ENCODE results near the gene TIGD3. TPM values are rescaled to one million over a fixed set of nuclear protein-coding genes. Genes with fewer than 3 reads are reported as not detected.

TIGD3 gene
- total and polyA plus RNA-seq, 2 of the 8 experiments (the other 6 are each of a cell fraction or from before 2014, with no cell fraction given): 1.1 to 1.3 TPM

DNA sequence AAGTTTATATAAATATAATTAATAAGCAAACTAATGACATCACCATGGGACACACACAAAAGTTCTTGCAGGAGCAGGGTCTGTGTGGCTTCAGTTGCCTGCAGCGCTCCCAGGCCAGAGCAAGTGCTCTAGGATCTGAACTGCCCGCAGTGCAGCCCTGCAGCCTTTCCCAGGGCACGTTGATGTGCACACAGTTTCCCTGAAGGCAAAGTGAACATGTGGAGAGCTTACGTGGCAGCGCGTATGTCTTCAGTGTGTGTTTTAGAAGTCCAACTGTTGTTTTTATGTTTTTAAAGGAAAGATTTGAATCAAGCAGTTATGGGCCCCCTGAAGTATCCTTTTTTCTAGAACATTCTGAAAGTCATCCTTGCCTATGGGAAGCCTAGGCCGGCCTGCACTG, 1.2 kb upstream of the TIGD3 start:
- no peak overlapping the region for H3K56ac ChIP-seq (replicated peaks; ENCODE audit: insufficient read length, low read depth, low read length)
- POLR2A ChIA-PET (ENCODE audit: partially characterized antibody): interaction anchor here (0.9 to 3.9 kb wide), 17 partner anchors 8 to 218 kb away, joined by 3 to 20 read pairs (median 4); partner anchors contain the start of genes CAPN1, DPF2, MALAT1 and NEAT1
- no peak overlapping the region for H2BK15ac ChIP-seq (ENCODE audit: low read length)
- peaks cover 2 to 8% of the 10 kb centered on the region in 2 experiments for H4K20me1 ChIP-seq (replicated peaks in 1 of 2; ENCODE audit: control insufficient read depth in 1 of 2, insufficient read depth in 2 of 2, low read length in 2 of 2)
- no peak overlapping the region for H2AK5ac ChIP-seq (ENCODE audit: low read depth, low read length)
- no peak overlapping the region for H3K23ac ChIP-seq (ENCODE audit: insufficient read length)
- H3K23me2 ChIP-seq (ENCODE audit: low read depth, low read length): peaks cover 9% of the 10 kb centered on the region
- 92% methylated on average over 7 of the region's 7 CpGs; no CpG with 5 or more reads in 1 of the 2 experiments for WGBS, 2 experiments (ENCODE audit: extremely low coverage in 1 of 2, insufficient coverage in 1 of 2, insufficient read length in 1 of 2, insufficient replicate concordance in 2 of 2, low coverage in 1 of 2, low lambda C conversion rate in 2 of 2, missing lambda C conversion rate in 1 of 2)
- no peak overlapping the region for H2AFZ ChIP-seq (ENCODE audit: low read length)
- H3K27me3 ChIP-seq (replicated peaks in 1 of 4; ENCODE audit: control insufficient read depth in 3 of 4, extremely low read depth in 1 of 4, insufficient read depth in 3 of 4, low read length in 3 of 4): peaks cover 7 to 29% (median 19%) of the 10 kb centered on the region in 4 experiments
- no peak overlapping the region for H3K18ac ChIP-seq (ENCODE audit: extremely low read depth, low read length)
- no peak overlapping the region for H3K14ac ChIP-seq (ENCODE audit: insufficient read length)
- H4K5ac ChIP-seq (ENCODE audit: insufficient read length, low read depth, low read length): no peak overlapping the region
- H3K36me3 ChIP-seq (ENCODE audit: control insufficient read depth in 2 of 4, insufficient read depth in 4 of 4, low read length in 3 of 4): peaks cover 18 to 43% (median 27%) of the 10 kb centered on the region in 4 experiments
- H4K91ac ChIP-seq (replicated peaks; ENCODE audit: insufficient read length, low read length): no peak overlapping the region
- H3K9me3 ChIP-seq (ENCODE audit: insufficient read depth in 2 of 2, low read depth in 1 of 2, low read length in 1 of 2): no peaks in the 10 kb centered on the region
- no peak overlapping the region for H2BK20ac ChIP-seq (ENCODE audit: low read length)
- TF ChIP-seq SRF (IDR thresholded peaks at IDR 0.05; ENCODE audit: low read depth, low read length): no peak
- H3K4me1 ChIP-seq (replicated peaks in 1 of 4; ENCODE audit: control insufficient read depth in 3 of 4, insufficient read depth in 4 of 4, low read length in 3 of 4): peaks cover 0 to 10% (median 3%) of the 10 kb centered on the region in 4 experiments; a peak in 5 of 7 replicates
- H3K4ac ChIP-seq (replicated peaks; ENCODE audit: insufficient read length, low read depth, low read length): no peak overlapping the region
- H3K4me2 ChIP-seq (ENCODE audit: insufficient read depth in 1 of 2, low read depth in 2 of 2, low read length in 2 of 2): peak overlapping the region; percentile 90 to 92
- no peak overlapping the region for H2BK120ac ChIP-seq (replicated peaks; ENCODE audit: low read depth, low read length)
- H2BK12ac ChIP-seq (ENCODE audit: low read depth, low read length): no peak overlapping the region
- H4K8ac ChIP-seq (ENCODE audit: extremely low read depth, insufficient read depth, low read length): no peak overlapping the region
- no peaks in the 10 kb centered on the region for H3K79me2 ChIP-seq (ENCODE audit: control insufficient read depth in 1 of 2, insufficient read depth in 2 of 2, low read length in 2 of 2)
- CTCF ChIA-PET (ENCODE audit: partially characterized antibody): interaction anchor here (0.6 to 3.9 kb wide), 12 partner anchors 9 to 188 kb away, joined by 3 to 24 read pairs (median 3); partner anchors contain the start of gene DPF2
- H3K27ac ChIP-seq (ENCODE audit: low read depth, low read length): no peak overlapping the region
- no peaks in the 10 kb centered on the region for H3K79me1 ChIP-seq (ENCODE audit: low read depth, low read length)
- DNase-seq (ENCODE audit: low read depth in 1 of 2, low spot score in 2 of 2) (no peak), FAIRE-seq (no peak)
- H2BK5ac ChIP-seq (ENCODE audit: low read depth, low read length): no peak overlapping the region
- peak overlapping the region in 1 of 4 experiments; percentile 73; a peak in 3 of 8 replicates for H3K4me3 ChIP-seq (ENCODE audit: extremely low read depth in 1 of 4, insufficient read depth in 2 of 4, low read depth in 3 of 4, low read length in 4 of 4)
- H3K9ac ChIP-seq (replicated peaks in 1 of 4; ENCODE audit: extremely low read depth in 1 of 4, low read depth in 3 of 4, low read length in 3 of 4): no peak overlapping the region

Data from H1 (cell line).